ENCODE measurements around the gene GPR139. TPM values are rescaled to one million over a fixed set of nuclear protein-coding genes. Genes with fewer than 3 reads are reported as not detected.

The GPR139 gene
- total RNA-seq, 1 experiment from 2014 or later, result not detected

DNA sequence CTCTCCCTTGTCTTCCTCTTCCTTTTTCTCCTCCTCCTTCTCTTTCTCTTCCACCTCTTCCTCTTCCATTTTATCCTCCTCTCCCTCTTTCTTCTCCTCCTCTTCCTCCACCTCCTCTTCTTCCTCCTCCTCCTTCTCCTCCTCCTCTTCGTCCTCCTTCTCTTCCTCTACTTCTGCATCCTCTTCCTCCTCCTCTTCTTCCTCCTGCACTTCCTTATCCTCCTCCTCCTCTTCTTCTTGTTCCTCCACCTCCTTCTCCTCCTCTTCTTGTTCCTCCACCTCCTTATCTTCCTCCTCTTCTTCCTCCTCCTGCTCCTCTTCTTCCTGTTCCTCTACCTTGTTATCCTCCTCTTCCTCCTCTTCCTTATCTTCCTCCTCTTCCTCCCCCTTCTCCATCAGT lies 28.8 kb upstream of the GPR139 start:
- TF ChIP-seq EZH2 (IDR thresholded peaks at IDR 0.05; ENCODE audit: borderline replicate concordance, low read depth, low read length, poor library complexity, severe bottlenecking) (no peak), CTCF (conservative IDR thresholded peaks at IDR 0.05; ENCODE audit: low read depth, low read length) (no peak)
- H3K4me3 ChIP-seq (ENCODE audit: low read depth, low read length, poor library complexity, severe bottlenecking), result no peak overlapping the region
- peaks cover 5% of the 10 kb centered on the region for H3K27me3 ChIP-seq (replicated peaks; ENCODE audit: insufficient read depth, low read depth, low read length, poor library complexity)
- no peak overlapping the region for H3K27ac ChIP-seq (ENCODE audit: low read depth, low read length, poor library complexity, severe bottlenecking)
- H3K4me1 ChIP-seq (ENCODE audit: insufficient read depth, low read length, poor library complexity, severe bottlenecking), result no peaks in the 10 kb centered on the region
- POLR2A ChIA-PET (ENCODE audit: low non-redundant PET), result no interaction called here
- H3K36me3 ChIP-seq (ENCODE audit: insufficient read depth, low read length, poor library complexity, severe bottlenecking), result no peaks in the 10 kb centered on the region
- no peaks in the 10 kb centered on the region for H3K9me3 ChIP-seq (ENCODE audit: low read depth, low read length, poor library complexity, severe bottlenecking)
- no TSS peak for BruUV-seq (replicated peaks)
- CTCF ChIA-PET, result no interaction called here
- intact Hi-C loops (cut with micrococcal nuclease; ENCODE audit: unreplicated experiment), result no loop called here
- DNase-seq (ENCODE audit: low spot score), result no peak

- Histone ChIP-seq H3K4me3 (ENCODE audit: low read depth, low read length, poor library complexity, severe bottlenecking) (no peak overlapping the region), H3K36me3 (ENCODE audit: insufficient read depth, low read length, poor library complexity, severe bottlenecking) (no peaks in the 10 kb centered on the region), H3K4me1 (ENCODE audit: insufficient read depth, low read length, poor library complexity, severe bottlenecking) (no peaks in the 10 kb centered on the region), H3K27ac (ENCODE audit: low read depth, low read length, poor library complexity, severe bottlenecking) (no peak overlapping the region), H3K27me3 (replicated peaks; ENCODE audit: insufficient read depth, low read depth, low read length, poor library complexity) (peaks cover 3% of the 10 kb centered on the region), H3K9me3 (ENCODE audit: low read depth, low read length, poor library complexity, severe bottlenecking) (no peaks in the 10 kb centered on the region)
- no TSS peak for BruUV-seq (replicated peaks)
- intact Hi-C loops (cut with micrococcal nuclease; ENCODE audit: unreplicated experiment), result no loop called here
- DNase-seq (ENCODE audit: low spot score), result no peak
- CTCF ChIA-PET, result no interaction called here
- no peak for TF ChIP-seq CTCF (conservative IDR thresholded peaks at IDR 0.05; ENCODE audit: low read depth, low read length)
- no peak for TF ChIP-seq EZH2 (IDR thresholded peaks at IDR 0.05; ENCODE audit: borderline replicate concordance, low read depth, low read length, poor library complexity, severe bottlenecking)
- POLR2A ChIA-PET (ENCODE audit: low non-redundant PET), result no interaction called here
Observed at GRCh38 chr16:20102021-20102420, 28.3 kb upstream of the GPR139 start.

- Histone ChIP-seq H3K4me3 (ENCODE audit: low read depth, low read length, poor library complexity, severe bottlenecking) (no peak overlapping the region), H3K27me3 (replicated peaks; ENCODE audit: insufficient read depth, low read depth, low read length, poor library complexity) (peaks cover 3% of the 10 kb centered on the region), H3K36me3 (ENCODE audit: insufficient read depth, low read length, poor library complexity, severe bottlenecking) (no peaks in the 10 kb centered on the region), H3K4me1 (ENCODE audit: insufficient read depth, low read length, poor library complexity, severe bottlenecking) (no peaks in the 10 kb centered on the region), H3K9me3 (ENCODE audit: low read depth, low read length, poor library complexity, severe bottlenecking) (no peaks in the 10 kb centered on the region), H3K27ac (ENCODE audit: low read depth, low read length, poor library complexity, severe bottlenecking) (no peak overlapping the region)
- intact Hi-C loops (cut with micrococcal nuclease; ENCODE audit: unreplicated experiment), result no loop called here
- TF ChIP-seq CTCF (conservative IDR thresholded peaks at IDR 0.05; ENCODE audit: low read depth, low read length) (no peak), EZH2 (IDR thresholded peaks at IDR 0.05; ENCODE audit: borderline replicate concordance, low read depth, low read length, poor library complexity, severe bottlenecking) (no peak)
- no peak for DNase-seq (ENCODE audit: low spot score)
- BruUV-seq (replicated peaks), result no TSS peak
- POLR2A ChIA-PET (ENCODE audit: low non-redundant PET), result no interaction called here
- CTCF ChIA-PET, result no interaction called here
Observed at GRCh38 chr16:20099375-20099774, 25.7 kb upstream of the GPR139 start.
